Putamen (tissue), 1 donor: ENCODE data around the gene STAT5B.
"Not testable (repeated sequence)": the region's sequence is repeated elsewhere in the genome, so short reads cannot be mapped to it uniquely, and the experiment has no call there.

Source experiments
- DNase-seq: peaks from one replicate; pipeline ENCODE4 v3.0.0-alpha.2; 2016; ENCODE audit warnings: low spot score

The STAT5B gene

GRCh38 chr17:42233156-42233555, 43.0 kb downstream of the STAT5B start:
- no peak for DNase-seq

GRCh38 chr17:42230225-42230624, 46.0 kb downstream of the STAT5B start:
- DNase-seq: no peak

GRCh38 chr17:42227849-42228700, 48.1 kb downstream of the STAT5B start:
- DNase-seq: no peak

GRCh38 chr17:42225646-42226045, 50.5 kb downstream of the STAT5B start:
- DNase-seq: no peak

GRCh38 chr17:42224651-42225050, 51.5 kb downstream of the STAT5B start:
- DNase-seq: no peak

- peak; percentile 19 for DNase-seq
Measured at GRCh38 chr17:42221886-42222745, 54.1 kb downstream of the STAT5B start.

GRCh38 chr17:42219280-42219679, 56.9 kb downstream of the STAT5B start:
- DNase-seq: not testable (repeated sequence)

GRCh38 chr17:42214156-42214555, 62.0 kb downstream of the STAT5B start:
- DNase-seq: no peak

- DNase-seq: no peak
Measured at GRCh38 chr17:42212382-42212781, 63.8 kb downstream of the STAT5B start.

- peak; percentile 78 for DNase-seq
Measured at GRCh38 chr17:42211921-42212341, 64.3 kb downstream of the STAT5B start.

- DNase-seq: no peak
Measured at GRCh38 chr17:42210046-42210445, 66.1 kb downstream of the STAT5B start.

- not testable (repeated sequence) for DNase-seq
Measured at GRCh38 chr17:42206153-42206612, 70.0 kb downstream of the STAT5B start.

- no peak for DNase-seq
Measured at GRCh38 chr17:42203354-42203753, 72.8 kb downstream of the STAT5B start.

GRCh38 chr17:42202696-42203095, 73.5 kb downstream of the STAT5B start:
- DNase-seq: no peak

GRCh38 chr17:42202159-42202558, 74.0 kb downstream of the STAT5B start:
- no peak for DNase-seq

- DNase-seq: no peak
Measured at GRCh38 chr17:42201458-42201772, 74.8 kb downstream of the STAT5B start.

GRCh38 chr17:42200706-42201457, 75.3 kb downstream of the STAT5B start:
- no peak for DNase-seq

GRCh38 chr17:42199416-42200011, 76.7 kb downstream of the STAT5B start:
- no peak for DNase-seq

GRCh38 chr17:42198897-42199296, 77.3 kb downstream of the STAT5B start:
- DNase-seq: no peak

- DNase-seq: no peak
Measured at GRCh38 chr17:42197564-42198156, 78.5 kb downstream of the STAT5B start.
